HG03432 (cell line): ENCODE data around the gene KRT39.
"Not testable (repeated sequence)": the region's sequence is repeated elsewhere in the genome, so short reads cannot be mapped to it uniquely, and the experiment has no call there.

Experiments
- ATAC-seq: cut with Tn5 transposase; IDR thresholded peaks from one replicate; pipeline ENCODE4 v1.9.1; 2021; ENCODE audit warnings: mild to moderate bottlenecking, moderate library complexity; ENCODE audit not compliant: unreplicated experiment

The KRT39 gene

DNA sequence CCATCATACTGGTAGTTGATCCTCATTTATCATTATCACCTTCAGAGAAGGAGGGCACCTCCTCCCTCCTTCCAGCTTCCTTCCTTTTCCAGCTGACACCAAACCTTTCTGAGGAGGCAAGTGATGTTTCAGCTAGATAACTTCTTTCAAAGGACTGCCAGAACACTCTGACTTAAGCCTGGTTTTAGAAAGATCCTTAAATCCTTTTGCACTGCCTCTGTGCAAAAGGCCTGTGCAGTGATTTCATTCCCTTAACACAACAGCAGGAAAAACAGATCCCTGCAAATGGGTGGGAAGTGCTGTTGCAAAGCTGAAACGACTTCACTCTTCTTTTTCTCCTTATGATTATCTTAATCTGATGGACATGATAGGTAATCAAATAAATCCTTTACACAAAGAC is 22.2 kb downstream of the KRT39 start:
- ATAC-seq: no peak

DNA sequence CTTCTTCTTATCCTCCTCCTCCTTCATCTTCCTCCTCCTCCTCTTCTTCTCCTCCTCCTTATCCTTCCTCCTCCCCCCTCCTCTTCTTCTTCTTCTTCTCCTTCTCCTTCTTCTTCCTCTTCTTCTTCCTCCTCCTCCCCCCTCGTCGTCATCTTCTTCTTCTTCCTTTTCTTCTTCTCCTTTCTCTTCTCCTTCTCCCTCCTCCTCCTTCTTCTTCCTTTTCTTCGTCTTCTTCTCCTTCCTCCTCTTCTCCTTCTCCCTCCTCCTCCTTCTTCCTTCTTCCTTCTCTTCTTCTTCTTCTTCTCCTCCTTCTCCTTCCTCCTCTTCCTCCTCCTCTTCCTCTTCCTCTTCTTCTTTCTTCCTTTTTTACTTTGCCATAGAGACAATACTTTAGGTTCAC is 24.2 kb downstream of the KRT39 start:
- ATAC-seq: no peak

DNA sequence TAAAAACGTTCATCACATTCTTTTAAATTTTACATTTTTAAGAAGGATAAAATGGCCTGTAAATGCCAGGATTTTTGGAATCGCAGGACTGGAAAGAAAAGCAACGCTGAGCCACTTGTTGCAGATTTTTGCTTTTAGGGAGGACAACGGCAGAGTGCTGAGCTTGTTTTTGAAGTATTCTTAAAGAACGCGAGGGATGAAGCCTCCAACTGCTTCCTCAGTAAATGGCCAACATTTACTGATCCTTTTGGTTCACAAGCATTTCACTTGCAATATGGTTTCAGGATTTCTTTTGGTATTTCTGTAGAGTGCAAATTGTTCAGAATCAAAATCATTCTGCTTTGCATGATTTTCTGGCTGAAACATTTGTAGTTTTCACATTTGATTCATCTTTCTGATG is 26.5 kb downstream of the KRT39 start:
- ATAC-seq: no peak

GRCh38 chr17:40938981-40939380 is 27.8 kb downstream of the KRT39 start:
- ATAC-seq: no peak

- no peak for ATAC-seq
Measured at GRCh38 chr17:40937384-40937819, 29.3 kb downstream of the KRT39 start, which contains the start of gene KRT23. TSS of gene KRT23 (minus strand) at chr17:40937646. CDS start at chr17:40936603, 1,043 bp downstream.

- no peak for ATAC-seq
Measured at GRCh38 chr17:40936976-40937375, 29.8 kb downstream of the KRT39 start.

GRCh38 chr17:40936437-40936971 is 30.2 kb downstream of the KRT39 start:
- ATAC-seq: no peak

DNA sequence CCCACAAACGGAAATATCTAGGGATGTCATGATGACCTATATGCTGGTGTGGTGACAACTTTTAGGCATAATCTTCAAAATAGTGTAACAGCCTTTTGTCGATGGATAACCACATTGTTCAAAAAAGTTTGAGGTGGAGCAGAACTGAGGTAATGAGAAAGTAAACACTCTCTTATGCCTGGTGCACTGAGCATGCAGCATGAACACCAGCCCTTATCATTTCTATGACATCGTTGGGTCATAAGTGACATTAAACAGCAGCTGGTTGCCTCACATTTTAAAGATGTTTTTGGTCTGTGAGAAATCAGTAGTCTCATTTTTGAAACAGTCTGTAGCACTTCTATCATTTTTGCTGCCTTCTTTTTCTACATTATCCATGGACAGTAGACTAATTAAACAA is 31.1 kb downstream of the KRT39 start:
- ATAC-seq: no peak

DNA sequence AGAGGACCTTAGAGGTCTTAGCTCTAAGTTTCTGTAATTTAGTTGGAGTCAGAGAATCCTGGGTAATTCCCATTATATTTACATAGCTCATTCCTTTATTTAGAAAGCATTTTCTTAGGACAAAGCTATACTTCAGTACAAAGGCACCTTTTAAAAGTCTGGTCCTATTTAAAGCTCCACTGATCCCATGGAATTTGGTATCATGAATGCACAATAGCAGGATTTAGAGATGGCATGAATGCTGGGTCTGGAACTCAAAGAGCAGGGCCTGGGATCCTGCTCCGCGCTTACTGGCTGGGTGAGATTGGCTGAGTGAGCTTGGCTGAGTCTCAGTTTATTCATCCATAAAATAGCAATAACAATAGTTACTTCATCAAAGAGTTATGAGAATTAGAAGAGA is 34.1 kb downstream of the KRT39 start:
- ATAC-seq: no peak

DNA sequence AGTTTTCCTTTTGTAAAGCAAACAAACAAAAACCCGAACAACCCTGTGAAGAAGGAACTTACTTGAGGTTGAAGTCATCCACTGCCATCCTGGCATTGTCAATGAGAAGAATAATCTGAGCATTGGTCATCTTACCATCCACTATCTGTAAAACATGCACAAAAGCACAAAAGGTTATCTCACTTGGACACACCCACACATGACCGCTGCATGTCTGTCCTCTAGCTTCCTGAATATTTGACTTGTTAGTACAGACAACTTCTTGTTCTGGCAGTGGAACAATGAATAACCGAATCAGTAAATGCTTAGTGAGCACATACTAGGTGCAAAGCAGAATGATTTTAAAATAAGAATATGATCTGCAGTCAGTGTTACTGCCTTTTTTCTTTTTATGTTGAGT is 35.4 kb downstream of the KRT39 start:
- ATAC-seq: no peak

DNA sequence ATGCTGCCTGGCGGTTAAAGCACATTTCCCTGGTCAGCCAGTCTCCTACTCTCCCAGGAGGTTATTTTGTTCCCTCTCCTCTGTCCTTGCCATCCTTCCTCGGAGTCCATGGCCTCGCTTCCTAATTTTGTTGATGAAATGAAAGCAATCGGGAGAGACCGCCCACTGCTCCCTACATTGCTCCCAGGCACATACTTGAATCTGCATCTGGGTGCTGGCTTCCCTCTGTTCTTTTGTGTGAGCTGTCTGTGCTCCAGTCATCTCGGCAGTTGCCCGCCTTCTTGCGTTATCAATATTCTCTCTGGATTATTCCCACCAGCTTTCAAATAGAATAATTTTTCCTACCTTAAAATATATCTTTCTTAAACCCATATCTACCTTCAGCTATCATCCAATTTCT is 40.4 kb downstream of the KRT39 start:
- ATAC-seq: no peak

GRCh38 chr17:40922239-40922638 is 44.5 kb downstream of the KRT39 start:
- ATAC-seq: no peak

DNA sequence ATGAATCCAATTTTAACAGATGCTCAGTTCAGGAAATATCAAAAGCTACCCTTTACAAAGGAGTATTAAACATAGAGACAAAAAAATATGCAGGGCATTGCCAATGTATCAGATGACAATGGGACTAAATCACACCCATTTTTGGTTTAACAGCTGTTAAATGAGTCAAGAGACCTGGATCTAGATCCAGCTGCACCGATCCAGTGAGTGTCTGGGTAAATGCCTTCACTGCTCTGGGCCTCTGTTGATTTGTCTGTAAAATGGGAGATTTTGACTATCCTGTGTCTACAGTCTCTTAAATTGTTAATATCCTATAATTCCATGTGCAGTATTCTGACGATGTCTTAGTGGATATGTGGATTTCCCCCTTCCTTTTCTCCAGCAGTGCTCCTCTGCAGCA is 45.7 kb downstream of the KRT39 start:
- no peak for ATAC-seq

DNA sequence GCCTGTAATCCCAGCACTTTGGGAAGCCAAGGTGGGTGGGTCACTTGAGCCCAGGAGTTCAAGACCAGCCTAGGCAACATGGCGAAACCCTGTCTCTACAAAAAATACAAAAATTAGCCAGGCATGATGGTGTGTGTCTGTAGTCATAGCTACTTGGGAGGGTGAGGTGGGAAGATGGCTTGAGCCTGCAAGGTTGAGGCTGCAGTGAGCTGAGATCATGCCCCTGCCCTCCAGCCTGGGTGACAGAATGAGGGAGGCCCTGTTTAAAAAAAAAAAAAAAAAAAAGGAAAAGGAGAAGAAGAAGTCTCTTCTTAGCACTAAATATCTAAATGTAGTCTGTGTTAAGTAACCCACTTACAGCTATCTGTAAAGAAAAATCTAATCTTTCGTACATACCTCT is 49.6 kb downstream of the KRT39 start:
- ATAC-seq: not testable (repeated sequence)

DNA sequence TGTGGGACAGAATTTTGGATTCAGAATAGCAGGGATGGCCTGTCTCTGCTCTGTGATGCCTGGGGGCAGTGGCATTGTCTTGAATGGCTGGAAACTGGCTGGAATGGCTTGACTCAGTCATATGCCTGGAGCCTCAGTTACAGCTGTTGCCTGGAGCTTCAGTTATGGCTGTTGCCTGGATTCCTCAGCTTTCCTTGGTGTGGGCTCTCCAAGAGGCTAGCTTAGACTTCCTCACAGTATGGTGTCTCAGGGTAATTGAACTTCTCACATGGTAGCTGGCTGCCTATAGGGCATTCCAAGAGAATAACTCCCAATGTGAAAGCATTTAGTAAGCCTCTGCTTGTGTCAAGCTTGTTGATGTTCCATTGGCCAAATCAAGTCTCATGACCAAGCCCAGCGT is 50.4 kb downstream of the KRT39 start:
- no peak for ATAC-seq

GRCh38 chr17:40915721-40916256 is 51.0 kb downstream of the KRT39 start:
- no peak for ATAC-seq

DNA sequence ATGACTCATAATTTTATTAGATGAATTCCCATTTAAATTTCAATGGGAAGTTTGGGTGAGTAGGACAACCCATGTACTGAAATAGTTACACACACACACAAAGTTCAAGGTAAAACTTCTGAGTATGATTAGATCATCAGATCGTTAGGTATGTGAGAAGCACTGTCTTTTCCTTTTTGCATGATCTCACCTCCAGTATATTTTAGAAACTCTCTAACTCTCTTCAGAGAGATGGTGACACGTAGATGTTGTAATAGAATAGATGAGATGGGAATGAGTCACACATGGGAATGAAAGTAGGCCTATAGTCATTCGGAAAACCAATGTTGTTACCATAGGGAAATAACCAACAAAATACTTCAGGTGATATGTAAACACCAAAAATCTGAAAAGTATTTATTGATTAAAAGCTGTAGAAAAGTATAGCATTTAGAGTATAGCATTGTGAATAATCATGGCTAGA is 51.5 kb downstream of the KRT39 start:
- no peak for ATAC-seq

GRCh38 chr17:40914075-40914855 is 52.5 kb downstream of the KRT39 start:
- no peak for ATAC-seq

DNA sequence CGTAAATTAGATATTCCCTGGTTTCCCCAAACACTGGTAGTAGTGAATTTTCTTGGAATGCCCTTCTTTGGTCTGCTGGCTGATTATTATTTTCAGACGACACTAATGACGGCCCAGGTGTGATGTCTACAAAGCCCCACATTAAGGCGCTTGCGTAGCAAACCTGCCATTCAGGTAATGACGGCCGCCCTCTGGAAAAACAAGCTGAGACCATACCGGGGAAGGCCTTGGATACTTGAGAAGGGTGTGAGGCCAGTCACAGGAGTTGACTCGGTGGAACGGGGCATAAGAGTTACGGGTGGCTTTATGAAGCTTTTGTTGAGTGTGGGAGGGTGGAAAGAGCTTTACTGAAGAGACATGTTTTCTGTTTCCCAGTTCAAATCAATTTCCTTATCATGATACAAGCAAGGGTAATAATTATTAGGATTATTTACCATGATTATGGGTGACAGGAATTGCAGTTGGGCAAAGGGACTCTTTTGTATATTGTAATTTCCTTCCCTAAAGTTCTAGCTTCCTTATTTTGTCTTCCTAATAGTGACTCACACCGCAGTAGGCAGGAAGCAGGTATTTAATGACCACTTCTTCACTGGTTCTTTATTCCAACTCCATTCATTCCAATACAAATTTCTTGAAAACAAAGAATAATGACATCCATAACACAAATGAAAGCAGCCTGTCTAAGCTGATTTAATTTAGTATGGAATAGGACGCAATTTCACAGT is 54.1 kb downstream of the KRT39 start:
- ATAC-seq: no peak

DNA sequence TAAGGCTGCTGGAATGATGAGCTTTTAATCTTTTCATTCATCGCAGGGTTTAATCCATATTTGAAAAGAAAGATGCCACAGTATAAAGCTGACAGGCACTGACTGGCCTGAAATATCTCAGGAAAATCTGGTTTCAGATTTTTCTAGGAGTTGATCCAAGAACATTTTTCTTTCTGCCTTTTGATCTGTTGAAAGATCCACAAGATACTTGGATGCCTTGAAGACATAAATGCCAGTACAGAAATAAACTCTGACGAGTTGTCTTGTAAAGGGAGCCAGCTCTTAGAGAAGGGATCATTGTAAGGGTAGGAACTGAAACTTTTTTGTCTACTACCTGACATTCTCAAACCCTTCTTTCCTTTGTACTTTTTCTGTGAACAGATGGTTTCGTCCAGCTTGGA is 56.3 kb downstream of the KRT39 start:
- ATAC-seq: no peak

GRCh38 chr17:40909755-40910154 is 57.0 kb downstream of the KRT39 start:
- ATAC-seq: no peak

DNA sequence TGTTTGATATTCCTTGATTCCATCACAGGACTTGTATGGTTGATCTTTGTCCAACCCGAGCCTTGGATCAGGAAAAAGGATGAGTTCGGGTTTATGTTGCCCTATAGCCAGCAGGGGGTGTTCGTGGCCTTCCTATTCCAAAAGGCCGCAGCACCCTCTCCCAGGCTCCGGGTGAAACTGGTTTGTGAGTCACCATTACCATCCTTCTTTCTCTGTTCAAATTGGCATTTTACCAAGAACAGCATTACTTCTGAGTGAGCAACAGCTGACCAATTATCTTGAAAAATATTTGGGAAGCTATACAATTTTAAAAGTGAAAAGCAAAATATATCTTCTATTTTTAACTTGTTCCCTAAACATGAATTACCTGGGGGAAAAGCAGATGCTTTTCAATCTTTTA is 57.4 kb downstream of the KRT39 start:
- no peak for ATAC-seq
